ENCODE results near the gene SOX21.

The SOX21 gene

GRCh38 chr13:94679614-94680013 lies 32.7 kb downstream of the SOX21 start:
- no peak for DNase-seq (ENCODE audit: low read depth in 2 of 2)

- DNase-seq (ENCODE audit: low read depth in 2 of 2) = no peak
Observed at GRCh38 chr13:94678845-94679244, 33.5 kb downstream of the SOX21 start.

- DNase-seq (ENCODE audit: low read depth in 2 of 2) = no peak
Observed at GRCh38 chr13:94677799-94678198, 34.5 kb downstream of the SOX21 start.

GRCh38 chr13:94674609-94675348 lies 37.6 kb downstream of the SOX21 start:
- DNase-seq (ENCODE audit: low read depth in 2 of 2) = peak; percentile 34 to 54

- DNase-seq (ENCODE audit: low read depth in 2 of 2) = no peak
Observed at GRCh38 chr13:94673851-94674250, 38.5 kb downstream of the SOX21 start.

GRCh38 chr13:94672400-94672799 lies 39.9 kb downstream of the SOX21 start:
- no peak for DNase-seq (ENCODE audit: low read depth in 2 of 2)

- DNase-seq (ENCODE audit: low read depth in 2 of 2) = no peak
Observed at GRCh38 chr13:94667190-94667589, 45.2 kb downstream of the SOX21 start.

GRCh38 chr13:94666065-94666464 lies 46.3 kb downstream of the SOX21 start:
- no peak for DNase-seq (ENCODE audit: low read depth in 2 of 2)

GRCh38 chr13:94664889-94665288 lies 47.5 kb downstream of the SOX21 start:
- DNase-seq (ENCODE audit: low read depth in 2 of 2) = no peak

- no peak for DNase-seq (ENCODE audit: low read depth in 2 of 2)
Observed at GRCh38 chr13:94662274-94662945, 49.9 kb downstream of the SOX21 start.

GRCh38 chr13:94661406-94661805 lies 50.9 kb downstream of the SOX21 start:
- no peak for DNase-seq (ENCODE audit: low read depth in 2 of 2)

- DNase-seq (ENCODE audit: low read depth in 2 of 2) = no peak
Observed at GRCh38 chr13:94660695-94661326, 51.5 kb downstream of the SOX21 start.
